Hematopoietic multipotent progenitor cell treated with erythropoietin and hydrocortisone succinate and interleukin-3 and kit ligand, for 8 days (in vitro differentiated cells): ENCODE data around the gene AP2A2.
"Not testable (repeated sequence)": the region's sequence is repeated elsewhere in the genome, so short reads cannot be mapped to it uniquely, and the experiment has no call there.

Source experiments
- DNase-seq: peaks from one replicate; pipeline ENCODE4 v3.0.0-alpha.2; 2015

Gene AP2A2

GRCh38 chr11:955154-956063 lies 29.7 kb downstream of the AP2A2 start:
- DNase-seq: no peak

GRCh38 chr11:957212-957920 lies 31.7 kb downstream of the AP2A2 start:
- DNase-seq: no peak

- DNase-seq: no peak
These were observed 32.4 kb downstream of the AP2A2 start for GRCh38 chr11:958101-958500.

- DNase-seq: no peak
These were observed 33.4 kb downstream of the AP2A2 start for GRCh38 chr11:959027-959426.

- DNase-seq: no peak
These were observed 33.9 kb downstream of the AP2A2 start for GRCh38 chr11:959608-960007.

GRCh38 chr11:961310-961920 lies 35.7 kb downstream of the AP2A2 start:
- DNase-seq: not testable (repeated sequence)

GRCh38 chr11:961921-962320 lies 36.3 kb downstream of the AP2A2 start:
- no peak for DNase-seq

GRCh38 chr11:962688-963087 lies 37.0 kb downstream of the AP2A2 start:
- peak; percentile 93 for DNase-seq

GRCh38 chr11:963852-964251 lies 38.2 kb downstream of the AP2A2 start:
- DNase-seq: no peak

GRCh38 chr11:965206-965775 lies 39.6 kb downstream of the AP2A2 start:
- no peak for DNase-seq

GRCh38 chr11:967995-968751 lies 42.5 kb downstream of the AP2A2 start:
- DNase-seq: no peak

- DNase-seq: no peak
These were observed 43.2 kb downstream of the AP2A2 start for GRCh38 chr11:968822-969221.

GRCh38 chr11:969651-970205 lies 44.1 kb downstream of the AP2A2 start:
- DNase-seq: no peak

- DNase-seq: no peak
These were observed 44.7 kb downstream of the AP2A2 start for GRCh38 chr11:970319-970871.

- DNase-seq: no peak
These were observed 45.5 kb downstream of the AP2A2 start for GRCh38 chr11:971092-971690.

GRCh38 chr11:971731-972365 lies 46.2 kb downstream of the AP2A2 start:
- no peak for DNase-seq

- DNase-seq: no peak
These were observed 47.0 kb downstream of the AP2A2 start for GRCh38 chr11:972523-973211.

GRCh38 chr11:973237-973636 lies 47.6 kb downstream of the AP2A2 start:
- DNase-seq: no peak

GRCh38 chr11:975376-975775 lies 49.7 kb downstream of the AP2A2 start:
- DNase-seq: not testable (repeated sequence)

GRCh38 chr11:975827-976226 lies 50.2 kb downstream of the AP2A2 start:
- peak; percentile 72 for DNase-seq
